GM12878 (cell line): ENCODE results near the gene SEMA4D. TPM values are rescaled to one million over a fixed set of nuclear protein-coding genes. Genes with fewer than 3 reads are reported as not detected.

Experiments used
- ATAC-seq: fragments of 200-7000 bp; cut with Tn5 transposase; 3 replicates; pipeline ENCODE4 v1.9.1; 2020; ENCODE audit warnings: mild to moderate bottlenecking, moderate library complexity
- BruUV-seq: library from RNA; stranded (reverse); fragments of 400-500 nt; replicated peaks from 2 replicates; lab custom pipeline; 2021; lab: Mats Ljungman, UMichigan
- CTCF ChIA-PET: fragments of 300-600 bp; sonication (Branson Sonifier 250); formaldehyde crosslinking; extraction: SDS; loops from one replicate; lab custom pipeline; 2021; ENCODE audit warnings: inconsistent platforms; lab: Yijun Ruan, JAX
- POLR2A ChIA-PET: fragments of 350-600 bp; formaldehyde crosslinking; extraction: SDS; loops from one replicate; lab custom pipeline; 2021; ENCODE audit warnings: inconsistent platforms; lab: Charles Lee
- RAD21 ChIA-PET: fragments of 300-600 bp; sonication (Branson Sonifier 250); formaldehyde crosslinking; loops from one replicate; lab custom pipeline; 2023; ENCODE audit warnings: antibody characterized with exemption; ENCODE audit not compliant: unreplicated experiment; lab: Charles Lee
- SMC1A ChIA-PET: fragments of 300-600 bp; sonication (Branson Sonifier 250); formaldehyde crosslinking; loops from one replicate; lab custom pipeline; 2023; ENCODE audit not compliant: unreplicated experiment, uncharacterized antibody; lab: Charles Lee
- DNase-seq: peaks from one replicate; pipeline ENCODE4 v3.0.0-alpha.2; 2011; ENCODE audit warnings: low read depth, low spot score
- FAIRE-seq: peaks from 3 replicates; lab custom pipeline; 2011; peaks lifted over from hg19 to GRCh38; lab: Jason Lieb, UNC
- H2AFZ ChIP-seq: 2 replicates; pipeline ENCODE4 v1.6.0; 2011; ENCODE audit warnings: low read depth, low read length, control low read depth; ENCODE audit not compliant: control insufficient read depth
- H3K27ac ChIP-seq: 2 replicates; pipeline ENCODE4 v1.5.1; 2011; ENCODE audit warnings: control low read depth; ENCODE audit not compliant: control insufficient read depth, insufficient read depth
- H3K27me3 ChIP-seq, 2 experiments: replicated peaks in 1 of 2; 2 replicates each; pipeline versions ENCODE4 v1.6.0 to v1.6.1; 2011; ENCODE audit warnings: low read length in 1 of 2; ENCODE audit not compliant: control insufficient read depth in 2 of 2, insufficient read depth in 2 of 2
- H3K36me3 ChIP-seq, 2 experiments: 2 replicates each; pipeline ENCODE4 v1.5.1; 2011; ENCODE audit warnings: low read length in 1 of 2; ENCODE audit not compliant: control insufficient read depth in 2 of 2, insufficient read depth in 2 of 2
- H3K4me1 ChIP-seq: 2 replicates; pipeline ENCODE4 v1.6.1; 2011; ENCODE audit warnings: mild to moderate bottlenecking, low read length, moderate library complexity, mixed read lengths; ENCODE audit not compliant: control insufficient read depth, insufficient read depth
- H3K4me2 ChIP-seq: 2 replicates; pipeline ENCODE4 v1.6.0; 2011; ENCODE audit warnings: control low read depth; ENCODE audit not compliant: control insufficient read depth, insufficient read depth
- H3K4me3 ChIP-seq: fragments of 200-600 bp; sonication (generic); 2 replicates; pipeline ENCODE4 v1.5.1; 2016
- H3K79me2 ChIP-seq: 2 replicates; pipeline ENCODE4 v1.6.0; 2011; ENCODE audit warnings: low read length; ENCODE audit not compliant: control insufficient read depth, insufficient read depth
- H3K9ac ChIP-seq: 2 replicates; pipeline ENCODE4 v1.8.0; 2011; ENCODE audit warnings: low read length, control low read depth, mixed read lengths; ENCODE audit not compliant: control insufficient read depth, insufficient read depth
- H3K9me3 ChIP-seq: replicated peaks from 3 replicates; pipeline ENCODE4 v1.5.1; 2011; ENCODE audit warnings: mild to moderate bottlenecking, low read length; ENCODE audit not compliant: control insufficient read depth, insufficient read depth
- H4K20me1 ChIP-seq: 2 replicates; pipeline ENCODE4 v1.6.0; 2011; ENCODE audit not compliant: control insufficient read depth, insufficient read depth
- BACH1 ChIP-seq: fragments of 450-650 bp; IDR thresholded peaks from 2 replicates; pipeline ENCODE4 v1.6.1; 2017; ENCODE audit warnings: mild to moderate bottlenecking, borderline replicate concordance
- CHD1 ChIP-seq: IDR thresholded peaks from 2 replicates; pipeline ENCODE4 v1.6.1; 2012; ENCODE audit warnings: low read depth, low read length, improper control_type of control experiment
- EGR1 ChIP-seq, 2 experiments: IDR thresholded peaks; 1 replicate in 1 of 2; 2 replicates in 1 of 2; pipeline ENCODE4 v1.6.1; 2011 to 2012; ENCODE audit warnings: low read depth in 2 of 2, low read length in 2 of 2, borderline replicate concordance in 1 of 2, mild to moderate bottlenecking in 1 of 2, moderate library complexity in 1 of 2
- FOS ChIP-seq: IDR thresholded peaks from 3 replicates; pipeline ENCODE4 v1.6.1; 2011; ENCODE audit warnings: borderline replicate concordance; ENCODE audit not compliant: insufficient read length; ENCODE audit errors: extremely low read depth
- IKZF1 ChIP-seq: fragments of 450-650 bp; conservative IDR thresholded peaks from 2 replicates; pipeline ENCODE4 v1.6.1; 2017; ENCODE audit warnings: antibody characterized with exemption, mild to moderate bottlenecking
- IKZF2 ChIP-seq, 2 experiments: fragments of 450-650 bp; IDR thresholded peaks; 2 replicates each; pipeline ENCODE4 v1.6.1; 2017; ENCODE audit warnings: mild to moderate bottlenecking in 2 of 2, moderate library complexity in 2 of 2
- LARP7 ChIP-seq: fragments of 450-650 bp; IDR thresholded peaks from 2 replicates; pipeline ENCODE4 v1.6.1; 2017; ENCODE audit warnings: mild to moderate bottlenecking
- NR2F1 ChIP-seq: fragments of 450-650 bp; conservative IDR thresholded peaks from 2 replicates; pipeline ENCODE4 v1.6.1; 2017; ENCODE audit warnings: mild to moderate bottlenecking
- PAX5 ChIP-seq: IDR thresholded peaks from 2 replicates; pipeline ENCODE4 v1.6.1; 2011; ENCODE audit warnings: low read depth, low read length, borderline replicate concordance
- RCOR1 ChIP-seq: conservative IDR thresholded peaks from 2 replicates; pipeline ENCODE4 v1.6.1; 2012; ENCODE audit warnings: low read depth, low read length, improper control_type of control experiment
- SMAD1 ChIP-seq: fragments of 450-650 bp; IDR thresholded peaks from 2 replicates; pipeline ENCODE4 v1.6.1; 2018; ENCODE audit warnings: mild to moderate bottlenecking, low read depth; ENCODE audit not compliant: partially characterized antibody
- SMAD5 ChIP-seq: IDR thresholded peaks from 2 replicates; pipeline ENCODE4 v1.6.1; 2016; ENCODE audit warnings: antibody characterized with exemption, low read depth
- TCF12 ChIP-seq: IDR thresholded peaks from 2 replicates; pipeline ENCODE4 v1.6.1; 2011; ENCODE audit warnings: low read depth, mild to moderate bottlenecking, low read length
- TCF3 ChIP-seq: IDR thresholded peaks from 2 replicates; pipeline ENCODE4 v1.6.1; 2012; ENCODE audit warnings: low read depth, mild to moderate bottlenecking, low read length, borderline replicate concordance; ENCODE audit not compliant: insufficient read depth
- ZNF384 ChIP-seq: IDR thresholded peaks from 2 replicates; pipeline ENCODE4 v1.6.1; 2012; ENCODE audit warnings: low read depth, mild to moderate bottlenecking, low read length, improper control_type of control experiment, borderline replicate concordance
- WGBS: methylation state at CpG from one replicate; pipeline ENCODE4 v1.1.6; 2016; ENCODE audit warnings: low lambda C conversion rate; ENCODE audit not compliant: insufficient replicate concordance, insufficient coverage; ENCODE audit errors: missing lambda C conversion rate; 5-methylcytosine and 5-hydroxymethylcytosine counted together
- in situ Hi-C: fragments of 300-500 bp; cut with MboI; formaldehyde crosslinking; loops from 9 replicates; pipeline ENCODE4 v1.14.3; 2018; ENCODE audit warnings: mixed read lengths
- intact Hi-C: fragments of 100-400 bp; cut with micrococcal nuclease; formaldehyde crosslinking; loops from one replicate; pipeline ENCODE4 v1.14.2; 2022; ENCODE audit not compliant: unreplicated experiment
- polyA plus RNA-seq, 11 experiments: library from polyadenylated mRNA; depleted of rRNA in 4 of 11; unstranded in 6 of 11; stranded (reverse) in 5 of 11; fragments of >200 nt; fragmentation: Nextera tagmentation in 4 of 11; fragmentation: Illumina TruSeq in 1 of 11; extraction: Ambion mirVana in 4 of 11; extraction: Trizol in 1 of 11; gene quantifications; 1 replicate in 1 of 11; 2 replicates in 10 of 11; pipeline versions ENCODE4 v1.2.1 to v1.2.3, GENCODE V29; 2011 to 2016; ENCODE audit warnings: inconsistent platforms in 2 of 11, missing spikeins in 2 of 11, low read depth in 1 of 11
- total RNA-seq, 4 experiments: library from RNA; depleted of rRNA in 3 of 4; stranded (reverse); fragments of >200 nt in 3 of 4; fragmentation: Illumina TruSeq in 1 of 4; extraction: Trizol in 1 of 4; gene quantifications; 2 replicates each; pipeline versions ENCODE4 v1.2.1 to v1.2.3, GENCODE V29; 2013 to 2021
- TF ChIP-seq, protein P1 (sequence below): fragments of 450-650 bp; IDR thresholded peaks from 2 replicates; pipeline ENCODE4 v1.6.1; 2014; ENCODE audit warnings: mild to moderate bottlenecking
- TF ChIP-seq, protein P2 (sequence below): fragments of 450-650 bp; IDR thresholded peaks from 2 replicates; pipeline ENCODE4 v1.6.1; 2016; ENCODE audit warnings: mild to moderate bottlenecking
- TF ChIP-seq, protein P3 (sequence below): fragments of 450-650 bp; IDR thresholded peaks from 2 replicates; pipeline ENCODE4 v1.6.1; 2017; ENCODE audit warnings: antibody characterized with exemption, mild to moderate bottlenecking, moderate library complexity
- TF ChIP-seq, protein P4 (sequence below): fragments of 150-350 bp; IDR thresholded peaks from 2 replicates; pipeline ENCODE4 v1.6.1; 2014; ENCODE audit warnings: mild to moderate bottlenecking, low read depth, low read length
- TF ChIP-seq, protein P5 (sequence below): IDR thresholded peaks from 2 replicates; pipeline ENCODE4 v1.6.1; 2012; ENCODE audit warnings: low read depth, low read length, improper control_type of control experiment

The SEMA4D gene
- total and polyA plus RNA-seq, 10 of the 15 experiments (the other 5 are each of a cell fraction or from before 2014, with no cell fraction given): 15.1 to 136 (median 39.6) TPM

DNA sequence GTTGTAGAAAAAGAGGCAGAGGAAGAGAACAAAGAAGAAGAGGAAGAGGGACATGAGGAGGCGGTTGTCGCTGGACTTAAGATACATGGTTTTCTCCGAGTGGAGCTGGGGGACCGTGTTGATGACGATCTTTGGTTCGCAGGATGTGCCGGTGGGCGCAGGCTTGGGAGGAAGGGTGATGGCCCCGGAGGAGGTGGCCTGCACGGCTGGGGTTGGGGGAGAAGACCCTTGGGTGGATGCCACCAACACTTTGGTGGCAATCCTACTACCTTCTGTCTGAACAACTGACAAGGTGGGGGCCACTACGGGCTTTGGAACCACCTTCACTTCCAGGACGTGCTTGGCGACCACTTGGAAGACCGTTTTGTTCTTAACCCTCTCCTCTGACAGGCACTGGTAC is 118.9 kb downstream of the SEMA4D start:
- Histone ChIP-seq H2AFZ (no peak overlapping the region), H3K9me3 (no peaks in the 10 kb centered on the region), H3K27ac (no peak overlapping the region), H3K36me3 (peaks cover 43 to 45% of the 10 kb centered on the region in 2 experiments), H3K9ac (no peak overlapping the region), H4K20me1 (no peaks in the 10 kb centered on the region), H3K79me2 (no peaks in the 10 kb centered on the region), H3K4me2 (no peak overlapping the region), H3K4me3 (no peak overlapping the region), H3K27me3 (no peaks in the 10 kb centered on the region), H3K4me1 (peaks cover 23% of the 10 kb centered on the region)
- no peak for DNase-seq
- TSS peak; percentile 44 for BruUV-seq
- no peak for FAIRE-seq
- ChIA-PET CTCF (no interaction called here), POLR2A (no interaction called here), RAD21 (no interaction called here), SMC1A (interaction anchor here (0.8 kb wide), 1 partner anchor 170 kb away, joined by 3 read pairs; no protein-coding TSS in a partner anchor)
- in situ Hi-C loops (no loop called here), intact Hi-C loops (no loop called here)
- no peak for ATAC-seq
- 95% methylated on average over 14 of the region's 14 CpGs for WGBS
- TF ChIP-seq CHD1: no peak
- TF ChIP-seq, protein P1, sequence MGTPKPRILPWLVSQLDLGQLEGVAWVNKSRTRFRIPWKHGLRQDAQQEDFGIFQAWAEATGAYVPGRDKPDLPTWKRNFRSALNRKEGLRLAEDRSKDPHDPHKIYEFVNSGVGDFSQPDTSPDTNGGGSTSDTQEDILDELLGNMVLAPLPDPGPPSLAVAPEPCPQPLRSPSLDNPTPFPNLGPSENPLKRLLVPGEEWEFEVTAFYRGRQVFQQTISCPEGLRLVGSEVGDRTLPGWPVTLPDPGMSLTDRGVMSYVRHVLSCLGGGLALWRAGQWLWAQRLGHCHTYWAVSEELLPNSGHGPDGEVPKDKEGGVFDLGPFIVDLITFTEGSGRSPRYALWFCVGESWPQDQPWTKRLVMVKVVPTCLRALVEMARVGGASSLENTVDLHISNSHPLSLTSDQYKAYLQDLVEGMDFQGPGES: no peak
- TF ChIP-seq FOS: no peak
- TF ChIP-seq RCOR1: no peak
- no peak for TF ChIP-seq EGR1 (IDR thresholded peaks at IDR 0.05; ENCODE audit: borderline replicate concordance in 1 of 2, low read depth in 2 of 2, low read length in 2 of 2)
- TF ChIP-seq NR2F1: no peak
- no peak for TF ChIP-seq ZNF384
- TF ChIP-seq TCF3: no peak
- TF ChIP-seq BACH1: no peak
- TF ChIP-seq SMAD5: no peak
- TF ChIP-seq LARP7: no peak
- TF ChIP-seq TCF12: no peak
- TF ChIP-seq IKZF1: no peak
- TF ChIP-seq, protein P2, sequence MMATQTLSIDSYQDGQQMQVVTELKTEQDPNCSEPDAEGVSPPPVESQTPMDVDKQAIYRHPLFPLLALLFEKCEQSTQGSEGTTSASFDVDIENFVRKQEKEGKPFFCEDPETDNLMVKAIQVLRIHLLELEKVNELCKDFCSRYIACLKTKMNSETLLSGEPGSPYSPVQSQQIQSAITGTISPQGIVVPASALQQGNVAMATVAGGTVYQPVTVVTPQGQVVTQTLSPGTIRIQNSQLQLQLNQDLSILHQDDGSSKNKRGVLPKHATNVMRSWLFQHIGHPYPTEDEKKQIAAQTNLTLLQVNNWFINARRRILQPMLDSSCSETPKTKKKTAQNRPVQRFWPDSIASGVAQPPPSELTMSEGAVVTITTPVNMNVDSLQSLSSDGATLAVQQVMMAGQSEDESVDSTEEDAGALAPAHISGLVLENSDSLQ: no peak
- TF ChIP-seq, protein P3, sequence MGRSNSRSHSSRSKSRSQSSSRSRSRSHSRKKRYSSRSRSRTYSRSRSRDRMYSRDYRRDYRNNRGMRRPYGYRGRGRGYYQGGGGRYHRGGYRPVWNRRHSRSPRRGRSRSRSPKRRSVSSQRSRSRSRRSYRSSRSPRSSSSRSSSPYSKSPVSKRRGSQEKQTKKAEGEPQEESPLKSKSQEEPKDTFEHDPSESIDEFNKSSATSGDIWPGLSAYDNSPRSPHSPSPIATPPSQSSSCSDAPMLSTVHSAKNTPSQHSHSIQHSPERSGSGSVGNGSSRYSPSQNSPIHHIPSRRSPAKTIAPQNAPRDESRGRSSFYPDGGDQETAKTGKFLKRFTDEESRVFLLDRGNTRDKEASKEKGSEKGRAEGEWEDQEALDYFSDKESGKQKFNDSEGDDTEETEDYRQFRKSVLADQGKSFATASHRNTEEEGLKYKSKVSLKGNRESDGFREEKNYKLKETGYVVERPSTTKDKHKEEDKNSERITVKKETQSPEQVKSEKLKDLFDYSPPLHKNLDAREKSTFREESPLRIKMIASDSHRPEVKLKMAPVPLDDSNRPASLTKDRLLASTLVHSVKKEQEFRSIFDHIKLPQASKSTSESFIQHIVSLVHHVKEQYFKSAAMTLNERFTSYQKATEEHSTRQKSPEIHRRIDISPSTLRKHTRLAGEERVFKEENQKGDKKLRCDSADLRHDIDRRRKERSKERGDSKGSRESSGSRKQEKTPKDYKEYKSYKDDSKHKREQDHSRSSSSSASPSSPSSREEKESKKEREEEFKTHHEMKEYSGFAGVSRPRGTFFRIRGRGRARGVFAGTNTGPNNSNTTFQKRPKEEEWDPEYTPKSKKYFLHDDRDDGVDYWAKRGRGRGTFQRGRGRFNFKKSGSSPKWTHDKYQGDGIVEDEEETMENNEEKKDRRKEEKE: no peak
- TF ChIP-seq, protein P4, sequence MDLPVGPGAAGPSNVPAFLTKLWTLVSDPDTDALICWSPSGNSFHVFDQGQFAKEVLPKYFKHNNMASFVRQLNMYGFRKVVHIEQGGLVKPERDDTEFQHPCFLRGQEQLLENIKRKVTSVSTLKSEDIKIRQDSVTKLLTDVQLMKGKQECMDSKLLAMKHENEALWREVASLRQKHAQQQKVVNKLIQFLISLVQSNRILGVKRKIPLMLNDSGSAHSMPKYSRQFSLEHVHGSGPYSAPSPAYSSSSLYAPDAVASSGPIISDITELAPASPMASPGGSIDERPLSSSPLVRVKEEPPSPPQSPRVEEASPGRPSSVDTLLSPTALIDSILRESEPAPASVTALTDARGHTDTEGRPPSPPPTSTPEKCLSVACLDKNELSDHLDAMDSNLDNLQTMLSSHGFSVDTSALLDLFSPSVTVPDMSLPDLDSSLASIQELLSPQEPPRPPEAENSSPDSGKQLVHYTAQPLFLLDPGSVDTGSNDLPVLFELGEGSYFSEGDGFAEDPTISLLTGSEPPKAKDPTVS: no peak
- TF ChIP-seq, protein P5, sequence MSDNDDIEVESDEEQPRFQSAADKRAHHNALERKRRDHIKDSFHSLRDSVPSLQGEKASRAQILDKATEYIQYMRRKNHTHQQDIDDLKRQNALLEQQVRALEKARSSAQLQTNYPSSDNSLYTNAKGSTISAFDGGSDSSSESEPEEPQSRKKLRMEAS: no peak
- TF ChIP-seq SMAD1: no peak
- no peak for TF ChIP-seq IKZF2 (IDR thresholded peaks at IDR 0.05)
- TF ChIP-seq PAX5: no peak
